Renal pelvis (tissue), 12 donors: ENCODE data around the gene NBPF3. TPM values are rescaled to one million over a fixed set of nuclear protein-coding genes. Genes with fewer than 3 reads are reported as not detected.
"Not testable (repeated sequence)": the region's sequence is repeated elsewhere in the genome, so short reads cannot be mapped to it uniquely, and the experiment has no call there.

Experiments
- DNase-seq: peaks from one replicate; pipeline ENCODE4 v3.0.0-alpha.2; 2013
- long read RNA-seq, 16 experiments: transcript quantifications; one replicate each; lab custom pipeline, GENCODE V29; 2026
- polyA plus RNA-seq, 3 donors: library from polyadenylated mRNA; unstranded; fragments of 120-200 nt; gene quantifications; one replicate each; pipeline ENCODE4 v1.2.1, GENCODE V29; 2013; ENCODE audit not compliant: insufficient read length in 3 of 3

The NBPF3 gene, protein sequence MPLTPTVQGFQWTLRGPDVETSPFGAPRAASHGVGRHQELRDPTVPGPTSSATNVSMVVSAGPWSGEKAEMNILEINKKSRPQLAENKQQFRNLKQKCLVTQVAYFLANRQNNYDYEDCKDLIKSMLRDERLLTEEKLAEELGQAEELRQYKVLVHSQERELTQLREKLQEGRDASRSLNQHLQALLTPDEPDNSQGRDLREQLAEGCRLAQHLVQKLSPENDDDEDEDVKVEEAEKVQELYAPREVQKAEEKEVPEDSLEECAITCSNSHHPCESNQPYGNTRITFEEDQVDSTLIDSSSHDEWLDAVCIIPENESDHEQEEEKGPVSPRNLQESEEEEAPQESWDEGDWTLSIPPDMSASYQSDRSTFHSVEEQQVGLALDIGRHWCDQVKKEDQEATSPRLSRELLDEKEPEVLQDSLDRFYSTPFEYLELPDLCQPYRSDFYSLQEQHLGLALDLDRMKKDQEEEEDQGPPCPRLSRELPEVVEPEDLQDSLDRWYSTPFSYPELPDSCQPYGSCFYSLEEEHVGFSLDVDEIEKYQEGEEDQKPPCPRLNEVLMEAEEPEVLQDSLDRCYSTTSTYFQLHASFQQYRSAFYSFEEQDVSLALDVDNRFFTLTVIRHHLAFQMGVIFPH
- polyA plus RNA-seq, result 10 to 100 TPM; 11.5 to 27.0 (median 21.7) TPM
- long read RNA-seq, donor 1, result 0 reads
- long read RNA-seq, donor 2, partial matches to known transcripts, result 6 of 6 reads
- long read RNA-seq, donor 2, other reads (novel, unspliced or antisense), result 0 of 6 reads
- long read RNA-seq, donor 3, result 0 reads
- long read RNA-seq, donor 4, partial matches to known transcripts, result 0 of 1 reads
- long read RNA-seq, donor 4, other reads (novel, unspliced or antisense), result 0 of 1 reads
- long read RNA-seq, donor 5, result 0 reads
- long read RNA-seq, donor 6, partial matches to known transcripts, result 7 of 7 reads
- long read RNA-seq, donor 6, other reads (novel, unspliced or antisense), result 0 of 7 reads
- long read RNA-seq, donor 7, result 0 reads
- long read RNA-seq, donor 8, result 0 reads
- long read RNA-seq, donor 9, full-length matches to known transcripts, result 1 of 1 reads
- long read RNA-seq, donor 9, partial matches to known transcripts, result 0 of 1 reads
- long read RNA-seq, donor 9, other reads (novel, unspliced or antisense), result 0 of 1 reads
- long read RNA-seq, donor 10, partial matches to known transcripts, result 0 of 10 reads
- long read RNA-seq, donor 10, other reads (novel, unspliced or antisense), result 9 of 10 reads
- long read RNA-seq, donor 11, partial matches to known transcripts, result 0 of 6 reads
- long read RNA-seq, donor 11, other reads (novel, unspliced or antisense), result 5 of 6 reads
- long read RNA-seq, donor 12, partial matches to known transcripts, result 7 of 17 reads
- long read RNA-seq, donor 12, other reads (novel, unspliced or antisense), result 9 of 17 reads
- long read RNA-seq, donor 13, result 0 reads
- long read RNA-seq, donor 14, result 0 reads
- long read RNA-seq, donor 15, partial matches to known transcripts, result 0 of 1 reads
- long read RNA-seq, donor 15, other reads (novel, unspliced or antisense), result 0 of 1 reads
- long read RNA-seq, donor 16, partial matches to known transcripts, result 5 of 11 reads
- long read RNA-seq, donor 16, other reads (novel, unspliced or antisense), result 5 of 11 reads

DNA sequence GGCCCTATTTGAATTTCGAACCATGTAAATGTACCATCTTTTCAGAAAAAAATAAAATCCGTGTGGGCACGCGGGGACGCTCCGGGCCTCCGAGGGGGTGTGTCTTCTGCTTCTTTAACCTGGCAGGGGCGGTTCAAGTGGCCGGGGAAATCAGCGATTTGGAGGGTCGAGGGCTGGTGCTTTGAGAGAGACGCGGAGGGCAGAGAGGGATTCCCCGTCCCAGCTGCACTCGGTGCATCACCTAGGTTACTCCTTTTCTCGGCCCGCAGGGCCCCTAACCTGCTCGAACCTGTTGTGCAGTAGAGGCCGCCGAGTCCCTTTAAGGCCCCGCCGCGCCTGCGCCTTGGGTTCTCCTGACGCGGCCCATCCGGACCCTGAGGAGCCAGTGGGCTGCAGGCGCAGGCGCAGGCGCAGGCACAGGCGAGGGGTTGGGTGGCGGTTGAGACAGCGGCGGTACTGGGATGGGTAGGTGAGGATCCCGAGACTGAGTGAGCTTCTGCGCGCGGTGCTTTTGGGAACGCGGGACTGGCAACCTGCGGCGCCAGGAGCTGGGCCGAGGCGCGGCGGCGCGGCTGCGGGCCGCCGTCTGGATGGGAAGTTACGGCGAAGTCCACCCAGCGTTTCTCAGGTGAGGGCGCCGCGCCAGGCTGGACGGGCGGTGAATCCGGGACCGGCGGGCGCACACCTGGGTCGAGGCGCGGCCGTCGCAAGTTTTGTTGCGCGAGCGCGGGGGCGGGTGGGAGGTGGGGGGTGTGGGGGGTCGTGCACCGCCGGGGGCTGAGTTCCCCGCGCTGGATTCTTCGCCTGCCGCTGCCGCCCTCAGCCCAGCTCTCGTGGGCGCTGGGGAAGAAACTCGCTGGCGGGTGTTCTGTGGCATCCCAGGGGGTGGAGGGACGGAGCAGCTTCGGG, at the start of gene NBPF3:
TSS of gene NBPF3 (plus strand) at position 417 of the 909 bp plus-strand sequence. CDS start 4,950 bp downstream, outside the sequence.
- DNase-seq, result peak; percentile 91

DNA sequence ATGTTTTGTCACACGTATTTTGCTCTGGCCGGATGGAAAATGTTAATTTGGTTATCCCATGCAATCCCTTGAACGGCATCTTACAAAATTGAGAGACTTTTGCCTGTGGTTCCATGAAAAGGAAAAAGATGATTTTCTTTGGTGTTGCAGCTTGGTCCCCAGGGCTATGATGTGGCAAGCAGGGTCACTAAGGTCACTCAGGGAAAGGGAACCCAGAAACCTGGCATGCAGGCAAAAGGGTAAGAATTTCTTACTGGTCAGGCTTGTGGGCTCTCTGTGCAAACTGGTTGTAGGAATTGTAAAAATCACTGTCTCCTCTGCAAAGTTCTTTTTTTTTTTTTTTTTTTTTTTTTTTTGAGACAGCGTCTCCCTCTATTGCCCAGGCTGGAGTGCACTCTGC, 48.4 kb upstream of the NBPF3 start:
- no peak for DNase-seq

DNA sequence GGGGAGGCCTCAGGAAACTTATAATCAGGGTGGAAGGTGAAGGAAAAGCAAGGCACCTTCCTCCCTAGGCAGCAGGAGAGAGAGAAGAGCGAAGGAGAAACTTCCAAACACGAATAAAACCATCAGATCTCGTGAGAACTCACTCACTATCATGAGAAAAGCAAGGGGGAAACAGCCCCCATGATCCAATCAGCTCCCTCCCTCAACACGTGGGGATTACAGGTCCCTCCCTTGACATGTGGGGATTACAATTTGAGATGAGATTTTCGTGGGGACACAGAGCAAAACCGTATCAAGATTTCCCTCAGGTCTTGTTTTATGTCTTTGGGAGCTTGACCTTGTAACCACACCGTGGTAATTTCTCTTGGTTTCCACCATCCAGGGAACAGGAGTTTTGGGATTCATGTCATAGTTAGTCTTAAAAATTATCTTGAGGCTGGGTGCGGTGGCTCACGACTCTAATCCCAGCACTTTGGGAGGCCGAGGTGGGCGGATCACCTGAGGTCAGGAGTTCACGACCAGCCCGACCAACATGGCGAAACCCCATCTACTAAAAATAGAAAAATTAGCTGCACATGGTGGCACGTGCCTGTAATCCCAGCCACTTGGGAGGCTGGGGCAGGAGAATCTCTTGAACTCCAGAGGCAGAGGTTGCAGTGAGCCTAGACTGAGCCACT, 47.2 kb upstream of the NBPF3 start:
- no peak for DNase-seq

DNA sequence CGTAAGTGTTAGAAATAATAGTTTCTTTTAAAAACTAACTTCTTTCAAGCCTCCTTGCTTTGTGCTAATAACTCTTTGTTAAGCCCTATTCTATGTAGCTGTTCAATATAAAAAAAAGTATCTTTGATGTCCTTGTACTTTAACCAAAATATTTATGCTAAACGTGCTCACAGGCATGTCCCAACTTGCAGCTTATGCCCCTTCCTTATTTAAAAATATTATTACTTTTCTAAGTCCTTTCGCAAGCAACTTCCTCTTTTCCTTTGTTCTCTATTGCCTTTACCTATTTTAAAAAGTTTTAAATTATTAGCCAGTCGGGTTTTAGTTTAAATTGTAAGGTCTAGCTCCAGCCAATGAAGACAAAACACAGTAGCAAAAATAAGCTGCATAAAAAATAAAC, 43.4 kb upstream of the NBPF3 start:
- DNase-seq, result no peak

DNA sequence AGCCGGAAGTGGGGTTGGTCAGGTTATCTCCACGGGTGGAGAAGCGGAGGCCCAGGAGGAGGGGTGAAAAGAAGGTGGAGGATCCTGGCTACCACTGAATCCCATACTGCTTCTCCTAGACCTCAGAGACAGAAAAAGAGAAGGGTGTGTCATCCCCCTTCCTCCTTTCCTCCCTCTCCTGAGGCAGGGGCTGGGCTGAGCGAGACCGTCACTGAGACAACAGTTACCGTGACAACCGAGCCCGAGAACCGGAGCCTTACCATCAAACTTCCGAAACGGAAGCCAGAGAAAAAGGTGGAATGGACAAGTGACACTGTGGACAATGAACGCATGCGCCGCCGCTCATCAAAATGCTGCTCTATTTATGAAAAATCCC, 42.1 kb upstream of the NBPF3 start:
- DNase-seq, result no peak

DNA sequence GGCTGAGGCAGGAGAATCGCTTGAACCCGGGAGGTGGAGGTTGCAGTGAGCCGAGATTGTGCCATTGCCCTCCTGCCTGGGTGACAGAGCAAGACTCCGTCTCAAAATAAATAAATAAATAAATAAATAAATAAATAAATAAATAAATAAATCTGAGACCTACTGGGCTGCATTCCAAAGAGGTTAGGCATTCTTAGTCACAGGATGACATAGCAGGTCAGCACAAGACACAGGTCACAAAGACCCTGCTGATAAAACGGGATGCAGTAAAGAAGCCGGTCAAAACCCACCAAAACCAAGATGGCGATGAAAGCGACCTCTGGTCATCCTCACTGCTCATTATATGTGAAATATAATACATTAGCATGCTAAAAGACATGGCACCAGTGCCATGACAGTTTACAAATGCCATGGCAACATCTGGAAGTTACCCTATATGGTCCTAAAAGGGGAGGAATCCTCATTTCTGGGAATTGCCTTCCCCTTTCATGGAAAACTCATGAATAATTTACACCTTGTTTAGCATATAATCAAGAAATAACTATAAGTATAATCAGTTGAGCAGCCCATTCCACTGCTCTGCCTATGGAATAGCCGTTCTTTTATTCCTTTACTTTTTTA, 38.1 kb upstream of the NBPF3 start:
- DNase-seq, result not testable (repeated sequence)

DNA sequence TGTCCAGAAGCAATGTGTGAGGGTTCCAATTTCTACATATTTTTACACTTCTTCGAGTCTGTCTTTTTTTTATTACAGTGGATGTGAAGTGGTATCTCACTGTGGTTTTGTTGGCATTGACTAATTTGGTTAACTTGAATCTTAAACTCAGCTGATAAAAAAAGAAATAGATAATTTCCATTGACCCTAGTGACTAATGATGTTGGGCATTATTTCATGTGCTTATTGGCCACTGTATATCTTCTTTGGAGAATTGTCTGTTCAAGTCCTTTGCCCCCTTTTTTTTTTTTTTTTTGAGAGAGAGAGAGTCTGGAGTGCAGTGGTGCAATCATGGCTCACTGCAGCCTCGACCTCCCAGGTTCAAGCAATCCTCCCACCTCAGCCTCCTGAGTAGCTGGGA, 33.3 kb upstream of the NBPF3 start:
- no peak for DNase-seq

DNA sequence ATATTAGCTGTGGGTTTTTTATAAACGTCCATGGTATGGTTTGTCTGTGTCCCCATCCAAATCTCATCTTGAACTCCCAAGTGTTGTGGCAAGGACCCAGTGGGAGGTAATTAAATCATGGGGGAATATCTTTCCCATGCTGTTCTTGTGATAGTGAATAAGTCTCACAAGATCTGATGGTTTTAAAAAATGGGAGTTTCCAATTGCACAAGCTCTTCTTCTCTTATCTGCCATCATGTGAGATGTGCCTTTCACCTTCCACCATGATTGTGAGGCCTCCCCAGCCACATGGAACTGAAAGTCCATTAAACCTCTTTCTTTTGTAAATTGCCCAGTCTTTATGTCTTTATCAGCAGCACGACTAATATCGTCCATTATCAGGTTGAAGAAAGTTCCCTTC, 30.0 kb upstream of the NBPF3 start:
- not testable (repeated sequence) for DNase-seq

DNA sequence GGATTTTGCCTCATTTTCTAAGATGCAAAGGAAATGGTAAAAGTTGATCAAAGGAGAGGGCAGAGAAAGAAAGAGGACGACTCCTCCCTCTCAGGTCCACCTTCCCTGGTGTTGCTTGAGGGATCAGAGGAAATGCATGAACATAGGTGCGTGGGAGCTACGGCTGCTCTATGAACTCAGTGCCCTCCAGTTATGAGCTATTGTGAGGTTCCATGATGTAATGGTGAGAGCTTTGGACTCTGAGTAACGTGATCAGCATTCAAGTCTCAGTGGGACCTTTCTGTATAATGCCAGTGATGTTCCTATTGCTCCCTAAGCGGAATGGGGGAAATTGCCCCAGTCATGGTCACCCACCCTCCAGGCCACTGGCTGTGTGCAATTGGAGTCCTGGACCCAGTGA, 25.9 kb upstream of the NBPF3 start:
- no peak for DNase-seq

DNA sequence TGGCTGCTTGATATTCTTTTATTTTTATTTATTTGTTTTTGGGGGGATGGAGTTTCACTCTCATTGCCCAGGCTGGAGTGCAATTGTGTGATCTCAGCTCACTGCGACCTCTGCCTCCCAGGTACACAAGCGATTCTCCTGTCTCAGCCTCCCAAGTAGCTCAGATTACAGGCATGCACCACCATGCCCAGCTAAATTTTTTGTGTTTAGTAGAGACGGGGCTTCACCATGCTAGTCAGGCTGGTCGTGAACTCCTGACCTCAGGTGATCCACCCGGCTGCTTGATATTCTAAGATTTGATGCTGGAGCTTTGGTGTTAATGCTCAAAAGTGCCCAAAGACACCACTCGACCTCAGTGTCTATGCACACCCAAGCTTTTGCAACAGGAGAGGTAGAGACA, 19.6 kb upstream of the NBPF3 start:
- DNase-seq, result not testable (repeated sequence)

DNA sequence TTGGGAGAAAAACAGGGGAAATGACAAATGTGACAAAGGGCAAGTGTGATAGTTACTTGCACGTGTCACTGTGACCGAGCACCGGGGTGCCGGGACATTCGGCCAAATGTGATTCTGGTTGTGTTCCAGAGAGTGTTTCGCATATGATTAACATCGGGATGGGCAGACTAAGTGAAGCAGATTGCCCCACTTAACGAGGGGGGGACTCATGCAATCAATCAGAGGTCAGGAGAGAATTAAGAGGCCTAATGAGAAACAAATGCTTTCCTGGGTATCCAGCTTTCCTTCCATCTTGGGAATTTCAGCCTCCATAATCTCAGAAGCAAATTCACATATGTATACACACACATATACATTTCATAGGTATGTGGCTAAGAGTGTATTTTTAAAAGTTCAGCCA, 18.6 kb upstream of the NBPF3 start:
- not testable (repeated sequence) for DNase-seq

DNA sequence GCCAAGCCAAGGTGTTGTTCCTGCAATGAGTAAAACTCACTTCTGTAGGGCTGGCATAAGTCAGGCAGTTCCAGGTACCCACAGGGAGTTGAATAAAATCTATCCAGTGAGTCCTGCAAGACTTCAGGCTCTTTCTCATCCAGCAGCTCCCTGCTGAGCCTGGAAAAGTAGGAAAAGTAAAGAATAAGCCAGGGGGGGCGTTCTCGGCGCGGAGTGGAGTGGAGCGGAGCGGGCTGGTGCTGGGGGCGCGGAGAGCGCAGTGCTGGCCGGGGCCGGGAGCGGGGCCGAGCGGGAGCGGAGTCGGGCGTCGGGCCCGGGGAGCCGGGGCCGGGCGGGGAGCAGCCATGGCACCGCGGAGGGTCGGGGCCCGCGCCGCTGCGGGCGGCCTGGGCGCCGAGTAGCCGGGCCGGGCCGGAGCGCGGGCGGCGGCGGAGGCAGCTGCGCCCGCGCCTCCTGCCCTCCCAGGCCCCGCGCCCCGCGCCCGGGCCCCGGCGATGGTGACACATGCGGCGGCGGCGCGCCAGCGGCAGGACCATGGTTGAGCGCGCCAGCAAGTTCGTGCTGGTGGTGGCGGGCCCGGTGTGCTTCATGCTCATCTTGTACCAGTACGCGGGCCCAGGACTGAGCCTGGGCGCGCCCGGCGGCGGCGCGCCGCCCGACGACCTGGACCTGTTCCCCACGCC, 12.0 kb upstream of the NBPF3 start:
- not testable (repeated sequence) for DNase-seq

DNA sequence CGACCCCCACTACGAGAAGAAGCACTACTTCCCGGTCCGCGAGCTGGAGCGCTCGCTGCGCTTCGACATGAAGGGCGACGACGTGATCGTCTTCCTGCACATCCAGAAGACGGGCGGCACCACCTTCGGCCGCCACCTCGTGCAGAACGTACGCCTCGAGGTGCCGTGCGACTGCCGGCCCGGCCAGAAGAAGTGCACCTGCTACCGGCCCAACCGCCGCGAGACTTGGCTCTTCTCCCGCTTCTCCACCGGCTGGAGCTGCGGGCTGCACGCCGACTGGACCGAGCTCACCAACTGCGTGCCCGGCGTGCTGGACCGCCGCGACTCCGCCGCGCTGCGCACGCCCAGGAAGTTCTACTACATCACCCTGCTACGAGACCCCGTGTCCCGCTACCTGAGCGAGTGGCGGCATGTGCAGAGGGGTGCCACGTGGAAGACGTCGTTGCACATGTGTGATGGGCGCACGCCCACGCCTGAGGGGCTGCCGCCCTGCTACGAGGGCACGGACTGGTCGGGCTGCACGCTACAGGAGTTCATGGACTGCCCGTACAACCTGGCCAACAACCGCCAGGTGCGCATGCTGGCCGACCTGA, 11.4 kb upstream of the NBPF3 start:
- not testable (repeated sequence) for DNase-seq

DNA sequence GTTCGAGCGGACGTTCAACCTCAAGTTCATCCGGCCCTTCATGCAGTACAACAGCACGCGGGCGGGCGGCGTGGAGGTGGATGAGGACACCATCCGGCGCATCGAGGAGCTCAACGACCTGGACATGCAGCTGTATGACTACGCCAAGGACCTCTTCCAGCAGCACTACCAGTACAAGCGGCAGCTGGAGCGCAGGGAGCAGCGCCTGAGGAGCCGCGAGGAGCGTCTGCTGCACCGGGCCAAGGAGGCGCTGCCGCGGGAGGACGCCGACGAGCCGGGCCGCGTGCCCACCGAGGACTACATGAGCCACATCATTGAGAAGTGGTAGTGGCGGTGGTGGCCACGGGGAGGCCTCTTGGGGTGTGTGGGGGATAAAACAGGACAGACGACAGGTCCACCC, 10.7 kb upstream of the NBPF3 start:
- not testable (repeated sequence) for DNase-seq

DNA sequence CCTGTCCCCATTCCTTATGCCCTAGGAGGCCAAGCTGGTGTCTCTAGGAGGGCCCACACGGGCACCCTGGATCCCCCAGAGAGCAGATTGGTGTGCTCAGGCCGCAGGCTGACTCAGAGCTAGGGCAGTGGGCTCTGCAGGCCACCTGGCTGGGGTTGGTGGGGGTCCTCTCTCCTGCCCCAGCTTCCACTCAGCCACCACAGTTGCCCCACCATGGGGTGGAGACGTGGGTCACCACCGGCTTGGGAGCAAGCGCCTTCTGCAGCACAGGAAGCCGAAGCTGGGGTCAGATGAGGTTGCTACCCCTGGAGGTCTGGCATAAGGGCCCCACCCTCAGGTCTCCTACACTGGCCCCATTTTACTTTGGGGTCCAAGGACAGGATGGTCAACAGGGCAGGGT, 9.1 kb upstream of the NBPF3 start:
- DNase-seq, result not testable (repeated sequence)

DNA sequence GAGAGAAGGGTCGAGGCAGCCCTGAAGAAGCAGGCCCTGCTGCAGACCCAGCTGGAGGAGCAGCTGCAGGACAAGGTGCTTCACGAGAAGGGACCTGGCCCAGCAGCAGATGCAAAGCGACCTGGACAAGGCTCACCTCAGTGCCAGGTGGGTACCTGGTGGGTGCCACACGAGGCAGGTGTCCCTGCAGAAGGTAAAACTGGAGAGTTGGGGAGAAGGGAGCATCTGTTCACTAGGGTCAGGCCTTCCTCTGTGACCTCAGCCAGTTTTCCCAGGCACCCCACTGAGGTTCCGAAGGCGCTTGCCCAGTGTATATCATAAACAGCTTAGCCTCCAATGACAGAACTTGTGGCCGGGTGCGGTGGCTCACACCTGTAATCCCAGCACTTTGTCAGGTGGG, 5.5 kb upstream of the NBPF3 start:
- no peak for DNase-seq

DNA sequence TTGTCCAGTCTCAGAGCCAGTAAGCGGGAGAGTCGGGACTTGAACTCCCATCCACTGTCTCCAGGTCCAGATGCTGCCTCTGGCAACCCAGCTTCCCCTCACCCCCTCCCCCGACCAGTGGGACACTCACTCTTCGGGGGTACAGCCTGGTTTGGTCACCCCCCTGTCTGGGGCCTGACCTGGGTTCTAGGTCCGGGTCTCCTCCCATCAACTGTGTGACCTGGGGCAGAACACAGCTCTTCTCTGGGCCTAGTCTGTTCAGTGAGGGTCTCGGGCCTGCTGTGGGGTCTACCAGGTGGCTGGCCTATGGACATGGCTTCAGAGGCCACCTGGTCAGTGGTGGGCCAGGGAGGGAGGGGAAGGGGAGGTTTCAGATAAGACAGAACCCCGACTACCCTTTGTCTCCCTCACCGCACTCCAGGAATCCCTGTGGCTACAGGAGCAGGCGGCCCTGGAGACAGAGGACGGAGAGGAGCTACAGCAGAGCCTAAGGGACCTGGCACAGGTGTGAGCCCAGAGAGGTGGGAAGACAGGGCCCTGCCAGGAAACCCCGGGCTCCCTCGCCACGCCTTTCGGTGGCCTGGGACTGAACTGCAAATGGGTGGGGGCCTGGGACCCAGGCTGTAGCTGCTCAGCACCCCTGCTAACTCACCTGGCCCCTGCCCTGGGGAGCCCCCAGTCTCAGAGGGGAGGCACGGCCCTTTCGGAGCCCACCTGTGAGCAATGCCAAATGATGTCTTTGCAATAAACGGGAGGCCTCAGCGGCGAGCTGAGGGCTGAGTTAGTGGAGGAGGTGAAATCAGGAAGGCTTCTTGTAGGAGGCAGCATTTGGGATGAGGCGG, 4.1 kb upstream of the NBPF3 start:
- no peak for DNase-seq
